Stimulated activated CD4-positive, alpha-beta T cell treated with anti-CD3 and anti-CD28 coated beads, Interleukin-4, amount 100 ng/mL, for 4 hours (primary cell): ENCODE results near the gene INSC.

Experiments used
- DNase-seq, 2 experiments: peaks; one replicate each; pipeline ENCODE4 v3.0.0-alpha.2; 2020

Gene INSC

DNA sequence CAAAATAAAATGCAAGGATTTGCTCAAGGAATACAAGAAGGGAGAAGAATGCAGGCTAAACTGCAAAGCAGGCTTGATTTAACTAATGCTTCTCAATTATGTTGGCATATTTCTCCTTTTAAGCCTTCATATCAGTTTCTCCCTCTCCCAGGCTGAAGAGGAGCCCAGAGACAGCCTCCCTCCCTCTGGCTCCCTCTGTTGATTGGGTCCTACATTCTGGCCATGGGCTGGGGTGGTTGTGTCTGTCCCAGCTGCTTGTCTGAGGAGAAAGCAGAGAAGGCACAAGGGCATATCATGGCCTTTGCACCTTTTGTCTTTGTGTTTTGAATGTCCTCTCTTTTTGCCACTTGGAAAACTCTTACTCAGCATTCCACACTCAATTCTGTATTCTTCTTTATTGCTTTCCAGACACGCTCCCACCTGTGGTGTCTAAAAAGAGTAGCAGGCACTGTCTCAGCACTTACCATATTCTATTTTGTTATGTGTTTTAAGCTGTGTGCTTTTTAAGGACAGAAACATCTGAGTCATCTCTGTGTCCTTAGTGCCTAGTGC, 77.4 kb downstream of the INSC start:
- DNase-seq = no peak

DNA sequence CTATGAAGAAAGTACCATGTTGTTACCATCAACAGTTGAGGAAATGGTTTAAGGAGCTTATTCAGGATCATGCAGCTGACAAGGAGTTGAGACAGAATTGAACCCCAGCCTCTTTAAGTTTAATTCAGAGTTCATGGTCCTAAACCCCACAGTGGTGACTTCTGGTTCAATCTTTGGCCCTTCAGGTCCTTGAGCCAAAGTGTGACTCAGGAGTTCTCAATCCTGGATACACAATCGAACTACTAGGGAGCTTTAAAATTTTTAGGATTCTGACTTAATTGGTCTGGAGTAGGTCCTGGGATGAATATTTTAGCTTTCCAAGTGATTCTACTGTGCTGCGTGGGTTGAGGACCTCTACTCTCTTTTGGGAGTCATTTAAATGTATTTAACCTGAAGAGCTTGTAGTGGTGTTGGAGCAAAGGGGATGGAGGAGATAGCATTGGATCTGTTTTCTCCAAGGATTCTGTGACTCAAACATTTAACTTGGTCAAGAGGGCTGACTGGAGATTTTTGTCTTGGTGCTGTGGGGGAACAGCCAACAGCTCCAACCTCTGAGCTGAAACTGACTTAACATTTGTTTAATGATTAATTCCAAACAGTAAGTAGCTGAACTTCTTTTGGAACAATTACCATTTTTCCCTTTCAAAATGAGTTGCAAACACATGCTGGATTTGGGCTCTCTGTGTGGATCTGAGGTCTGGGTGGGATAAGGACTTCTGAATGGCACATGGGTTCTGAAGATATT, 80.1 kb downstream of the INSC start:
- no peak for DNase-seq

DNA sequence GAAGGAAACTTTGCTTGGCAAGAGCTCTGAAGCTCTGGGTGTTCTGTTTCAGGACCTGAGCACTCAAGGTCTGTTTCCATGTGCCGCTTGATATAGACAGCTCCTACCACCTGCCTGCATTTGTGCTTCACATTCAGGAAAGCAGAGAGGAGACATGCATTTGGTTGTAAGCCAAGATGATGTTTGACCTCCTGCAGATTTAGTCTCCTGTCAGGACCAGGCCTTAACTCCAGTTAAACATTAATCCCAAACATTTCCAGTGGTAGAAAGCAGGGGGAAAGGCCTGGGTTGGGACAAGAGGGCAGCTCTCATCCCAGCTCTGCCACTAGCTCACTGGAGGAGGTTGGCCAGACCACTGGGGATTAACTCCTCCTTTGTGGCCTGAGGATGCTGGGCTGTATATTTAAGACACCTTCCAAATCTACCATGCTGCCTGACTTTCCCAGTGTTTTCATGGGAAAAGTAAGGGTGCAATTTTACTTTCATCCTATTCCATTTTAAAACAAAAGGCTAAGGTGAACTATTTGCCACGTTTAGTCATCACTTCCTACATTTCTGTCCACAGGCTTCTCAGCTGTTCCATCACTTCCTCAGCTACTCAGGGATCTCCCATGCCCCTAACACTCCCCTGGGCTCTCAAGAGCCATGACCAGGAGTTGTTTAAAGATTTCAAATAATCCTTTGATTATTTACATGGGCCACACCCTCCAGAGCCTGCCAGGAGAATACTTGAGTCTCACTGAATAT, 80.9 kb downstream of the INSC start:
- DNase-seq = no peak

DNA sequence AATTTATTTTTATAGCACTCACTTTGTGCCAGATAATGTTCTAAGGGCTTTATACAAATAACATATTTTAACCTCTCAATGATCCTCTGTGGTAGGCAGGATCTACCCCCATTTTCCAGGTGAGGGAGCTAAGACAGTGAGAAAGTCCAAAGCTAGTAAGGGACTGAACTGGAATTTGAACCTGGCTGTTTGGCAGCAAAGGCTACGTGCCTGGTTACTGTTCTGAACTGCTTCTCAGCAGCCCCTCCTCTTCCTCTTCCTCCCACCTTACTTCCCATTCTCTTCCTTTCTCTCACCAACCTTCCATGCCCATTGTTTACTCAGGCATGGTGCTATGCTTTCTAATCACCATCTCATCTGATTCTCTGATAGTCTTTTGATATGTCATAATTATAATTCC, 82.0 kb downstream of the INSC start:
- DNase-seq = no peak

DNA sequence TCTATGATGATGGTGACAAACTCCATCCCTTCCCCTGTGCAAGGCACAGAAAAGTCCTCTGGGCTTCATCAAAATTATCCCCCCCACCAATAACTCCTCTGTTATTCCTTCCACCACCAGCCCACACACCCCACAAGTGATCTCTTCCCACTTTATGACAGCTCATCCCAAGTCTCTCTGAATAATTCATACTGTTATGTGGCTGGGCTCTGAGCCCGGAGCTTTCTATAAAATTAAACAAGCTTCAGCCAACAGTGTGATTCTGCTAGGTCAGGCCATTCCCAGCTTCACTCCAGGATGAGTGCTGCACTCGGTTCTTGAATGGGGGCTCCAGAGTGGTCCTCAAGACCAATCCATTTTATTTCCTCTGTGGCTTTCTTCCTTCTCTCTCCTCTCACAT, 83.0 kb downstream of the INSC start:
- no peak for DNase-seq

DNA sequence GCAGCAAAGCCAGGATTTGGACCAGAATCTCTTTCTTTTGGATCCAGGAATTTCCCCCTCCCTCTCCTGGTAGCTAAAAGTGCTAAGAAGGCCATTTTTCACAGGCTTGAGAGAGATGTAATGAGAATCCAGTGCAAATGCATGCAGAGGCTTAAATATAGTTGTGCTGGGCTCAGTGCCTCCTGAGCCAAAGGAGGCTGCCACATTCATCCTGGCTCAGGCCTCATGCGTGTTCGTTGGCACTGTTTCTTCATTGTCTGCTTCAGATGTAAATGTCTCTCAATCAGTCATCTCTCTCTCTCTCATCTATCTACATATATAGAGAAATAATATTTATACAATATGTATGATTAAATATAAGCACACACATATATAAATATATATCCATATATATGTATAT, 83.6 kb downstream of the INSC start:
- DNase-seq = no peak

DNA sequence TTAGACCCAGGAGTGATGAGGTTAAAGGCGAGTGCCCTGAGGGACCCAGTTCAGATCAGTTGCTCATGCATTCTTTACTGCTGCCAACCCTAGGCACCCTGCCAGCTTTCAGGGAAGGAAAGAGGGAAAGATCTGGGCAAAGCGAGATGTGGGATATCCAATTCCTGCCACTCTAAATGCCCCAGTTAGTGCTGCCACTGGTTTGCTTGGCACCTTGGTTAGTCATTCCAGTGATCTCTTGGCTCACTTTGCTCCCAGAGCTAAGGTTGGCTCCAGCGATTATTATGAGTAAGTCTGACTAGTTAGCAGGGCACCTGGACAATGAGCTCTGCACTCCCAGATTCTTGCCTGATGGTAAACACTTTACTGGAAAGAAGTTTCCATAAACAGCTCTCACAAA, 85.0 kb downstream of the INSC start:
- no peak for DNase-seq

DNA sequence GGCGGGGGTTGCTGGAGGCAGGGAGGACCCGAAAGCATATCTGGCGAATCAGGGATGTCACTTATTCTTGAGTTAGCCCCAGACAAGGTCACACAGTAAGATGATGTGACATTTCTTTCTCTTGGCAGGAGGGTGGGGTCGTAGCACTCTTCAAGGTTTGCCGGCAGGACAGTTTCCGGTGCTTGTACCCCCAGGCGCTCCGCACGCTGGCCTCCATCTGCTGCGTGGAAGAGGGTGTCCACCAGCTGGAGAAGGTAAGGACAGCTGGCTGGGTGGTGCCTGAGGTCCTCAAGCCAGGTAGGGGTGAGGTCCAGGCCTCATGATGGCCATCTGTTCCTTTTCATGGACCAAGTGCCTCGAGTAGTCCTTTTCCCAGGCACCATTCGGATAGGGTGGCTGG, 86.0 kb downstream of the INSC start:
- DNase-seq = no peak

DNA sequence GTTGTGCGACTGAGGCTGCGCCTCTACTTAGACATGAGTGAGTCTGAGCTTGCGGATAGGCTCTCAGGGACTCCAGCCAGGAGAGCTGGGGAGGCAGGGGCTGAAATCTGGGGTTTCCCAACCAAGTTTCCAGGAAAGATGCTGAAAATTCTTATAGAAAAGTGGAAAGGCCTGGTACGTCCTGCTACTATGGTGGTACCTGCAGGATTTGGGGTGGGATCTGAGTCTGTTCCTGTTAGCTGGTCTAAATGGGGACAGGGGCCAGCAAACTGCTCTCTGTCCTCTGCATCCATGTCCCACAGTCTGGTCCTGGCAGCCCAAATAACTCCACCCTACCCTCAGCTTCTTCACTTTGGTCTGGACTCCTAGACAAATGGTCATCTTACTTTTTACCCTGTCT, 86.9 kb downstream of the INSC start:
- no peak for DNase-seq

DNA sequence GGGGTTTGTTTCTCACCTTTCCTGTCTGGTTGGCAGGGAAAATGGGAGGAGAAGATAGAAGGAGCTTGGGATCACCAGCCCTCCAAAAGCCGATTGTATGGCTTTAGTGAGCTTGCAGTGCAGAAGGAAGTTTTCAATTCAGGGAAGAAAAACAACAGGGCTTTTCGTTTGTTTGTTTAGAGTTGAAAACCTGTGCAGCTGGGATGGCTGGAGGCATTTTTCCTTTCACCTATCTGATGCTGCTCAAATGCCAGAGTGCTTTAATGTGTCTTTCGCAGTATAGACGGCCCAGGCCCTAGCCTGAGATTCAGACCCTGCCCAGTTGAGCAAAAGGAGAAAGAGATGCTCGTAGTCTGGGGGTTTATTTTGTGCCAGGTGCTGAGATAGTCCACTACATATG, 87.9 kb downstream of the INSC start:
- no peak for DNase-seq

DNA sequence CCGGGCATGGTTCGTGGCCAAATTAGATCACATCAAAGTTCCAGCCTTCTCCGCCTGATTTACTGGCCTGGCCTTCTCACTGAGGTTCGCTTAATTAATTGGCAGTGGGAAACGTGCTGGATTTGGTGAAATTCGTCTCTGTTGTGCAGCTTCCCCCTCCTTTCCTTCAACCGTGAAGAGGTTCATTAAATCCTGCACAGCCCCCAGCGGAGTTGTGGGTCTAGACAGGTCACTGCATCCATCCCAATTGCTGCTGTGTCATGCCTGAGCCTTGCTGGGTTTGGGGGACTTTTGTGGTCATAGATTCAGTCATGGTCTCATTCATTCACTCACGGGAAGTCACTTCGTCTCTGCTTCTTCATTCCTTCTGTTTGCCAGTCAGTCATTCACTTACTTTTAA, 90.0 kb downstream of the INSC start:
- no peak for DNase-seq

DNA sequence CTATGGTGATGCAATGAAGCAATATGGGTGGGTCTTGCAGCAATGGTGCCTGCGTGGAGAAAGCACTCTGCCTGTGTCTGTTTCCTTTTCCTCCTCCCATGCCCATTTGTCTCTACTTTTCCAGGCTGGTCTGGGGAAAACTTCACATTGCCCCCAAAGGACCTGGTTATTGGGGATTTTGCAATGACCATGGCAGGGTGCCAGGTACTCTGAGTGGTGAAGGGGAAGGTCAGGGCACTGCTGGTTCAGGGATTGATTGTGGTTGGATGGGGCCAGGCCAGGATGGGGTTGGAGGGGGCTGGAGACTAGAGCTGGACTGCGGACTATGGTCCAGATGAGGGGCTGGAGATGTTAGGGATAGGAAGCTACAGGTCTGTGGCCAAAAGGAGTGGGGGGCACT, 92.1 kb downstream of the INSC start:
- DNase-seq = no peak

DNA sequence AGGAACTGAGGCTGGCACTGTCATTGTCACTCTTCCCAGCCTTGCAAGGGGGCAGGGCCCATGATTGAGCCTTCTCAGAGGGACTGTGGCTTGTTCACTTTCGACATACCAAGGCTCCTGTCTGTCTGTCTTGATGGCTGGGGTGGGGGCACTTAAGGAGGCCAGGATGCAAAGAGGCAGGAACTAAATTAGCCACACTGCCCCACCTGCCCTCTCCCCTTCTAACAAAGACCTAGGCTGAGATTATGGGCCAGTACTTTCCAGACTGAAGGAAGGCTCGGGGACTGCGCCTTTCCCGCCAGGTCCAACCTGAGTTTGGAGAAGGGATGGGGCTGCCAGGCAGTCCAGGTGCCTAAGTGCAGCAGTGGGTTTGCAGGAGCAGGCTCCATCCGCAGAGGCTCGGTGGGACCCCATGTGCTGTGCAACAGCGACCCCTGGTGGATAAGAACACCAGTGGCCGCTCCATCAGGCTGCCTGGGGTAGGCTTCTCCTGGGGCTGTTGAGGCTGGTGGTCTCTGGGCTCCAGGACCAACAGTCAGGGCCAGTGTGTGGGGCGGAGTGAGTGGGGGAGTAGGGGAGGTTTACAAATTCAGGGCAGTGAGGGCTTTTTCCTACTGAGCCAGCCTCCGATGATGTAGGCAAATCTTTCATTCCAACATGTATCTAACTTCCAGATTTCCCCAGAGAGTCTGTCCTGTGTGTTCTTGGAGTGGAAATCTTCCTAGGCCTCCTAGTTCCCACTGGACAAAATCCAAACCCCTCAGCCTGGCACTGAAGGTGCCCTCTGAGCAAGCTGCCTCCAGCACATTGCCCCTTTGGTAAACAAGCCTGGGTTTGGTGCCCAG, 93.9 kb downstream of the INSC start:
- DNase-seq = peak; percentile 56 to 66

DNA sequence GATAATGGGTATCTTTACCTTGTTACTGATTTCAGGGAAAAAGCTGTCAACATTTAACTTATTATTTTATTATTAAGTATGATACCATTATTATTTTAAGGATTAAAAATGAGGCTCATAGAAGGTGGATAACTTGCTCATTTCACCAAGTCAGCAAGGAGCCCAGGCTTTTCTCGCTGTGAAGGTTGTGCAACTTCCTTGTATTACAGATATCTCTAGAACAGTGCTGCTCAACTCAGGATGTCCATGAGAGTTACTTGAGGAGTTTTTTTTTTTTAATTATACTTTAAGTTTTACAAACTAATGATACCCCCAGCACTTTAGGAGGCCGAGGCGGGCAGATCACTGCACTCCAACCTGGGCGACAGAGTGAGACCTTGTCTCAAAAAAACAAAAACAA, 98.2 kb downstream of the INSC start:
- DNase-seq = no peak

DNA sequence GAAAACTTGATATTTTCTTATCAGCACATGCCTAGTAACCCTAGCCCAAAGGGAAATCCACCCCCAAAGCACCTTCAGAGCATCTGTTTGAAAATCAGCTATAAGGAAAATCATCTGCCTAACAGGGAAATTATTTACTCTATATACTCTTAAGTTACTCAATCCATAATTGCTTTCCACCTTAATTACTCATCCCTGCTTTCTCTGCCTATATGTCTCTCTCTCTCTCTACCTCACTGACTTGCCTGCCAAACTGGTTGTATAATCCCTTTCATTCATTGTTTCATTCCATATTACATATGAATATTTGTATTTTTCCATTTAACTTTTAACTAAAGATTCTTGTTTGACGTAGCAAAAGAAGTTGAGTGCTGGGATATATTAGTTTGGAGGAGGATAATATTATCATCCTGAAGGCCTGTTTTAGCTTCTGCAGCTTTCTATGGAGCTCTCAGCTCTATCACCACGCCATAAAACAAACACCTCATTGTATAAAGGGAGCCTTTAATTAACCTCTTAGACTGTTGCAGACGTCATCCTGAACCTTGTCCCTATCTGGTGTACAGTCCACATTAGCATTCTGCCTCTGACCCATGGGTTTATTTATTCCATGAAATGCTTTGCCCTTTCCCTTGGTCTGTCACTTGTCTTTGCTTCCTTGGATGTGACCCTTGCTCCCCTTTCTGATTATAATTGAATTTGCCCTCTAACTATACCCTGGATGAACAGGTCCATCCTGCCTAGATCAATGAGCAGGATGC, 98.9 kb downstream of the INSC start:
- DNase-seq = no peak

DNA sequence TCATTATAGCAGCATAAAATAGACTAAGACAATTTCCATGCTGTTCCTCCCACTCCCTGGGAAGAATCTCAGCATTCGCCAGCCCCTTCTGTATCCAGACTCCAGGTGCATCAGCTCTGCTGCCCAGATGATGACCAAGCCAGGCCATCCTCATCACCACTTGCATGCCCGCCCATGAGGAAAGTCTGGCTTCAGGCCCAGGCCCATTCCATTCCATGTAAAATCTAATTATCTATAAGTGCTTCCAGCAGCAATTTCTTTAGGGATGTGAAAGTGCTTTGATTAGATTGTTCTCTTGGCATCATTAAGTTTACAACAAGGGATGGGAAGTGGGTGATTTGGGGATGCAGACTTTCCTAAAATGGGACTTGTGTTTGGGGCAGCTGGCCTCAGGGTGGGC, 100.3 kb downstream of the INSC start:
- DNase-seq = no peak

DNA sequence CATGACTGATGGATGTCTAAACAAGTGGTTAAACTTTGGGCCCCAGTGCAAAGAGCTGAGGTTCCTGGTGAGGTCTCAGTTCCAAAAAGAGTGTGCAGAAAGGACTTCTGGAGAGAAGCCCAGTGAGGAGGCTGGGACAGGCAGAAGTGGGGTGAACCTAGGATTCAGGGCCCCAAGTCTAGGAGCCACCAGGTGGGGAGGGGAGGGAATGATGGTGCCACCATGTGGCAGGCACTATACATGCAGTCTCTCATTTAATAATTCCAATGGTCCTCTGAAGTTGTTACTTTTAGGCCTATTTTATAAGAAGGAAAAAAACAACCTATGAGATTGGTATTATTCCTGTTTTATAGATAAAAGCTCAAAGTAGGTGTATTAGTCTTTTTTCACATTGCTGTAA, 102.0 kb downstream of the INSC start:
- DNase-seq = no peak

DNA sequence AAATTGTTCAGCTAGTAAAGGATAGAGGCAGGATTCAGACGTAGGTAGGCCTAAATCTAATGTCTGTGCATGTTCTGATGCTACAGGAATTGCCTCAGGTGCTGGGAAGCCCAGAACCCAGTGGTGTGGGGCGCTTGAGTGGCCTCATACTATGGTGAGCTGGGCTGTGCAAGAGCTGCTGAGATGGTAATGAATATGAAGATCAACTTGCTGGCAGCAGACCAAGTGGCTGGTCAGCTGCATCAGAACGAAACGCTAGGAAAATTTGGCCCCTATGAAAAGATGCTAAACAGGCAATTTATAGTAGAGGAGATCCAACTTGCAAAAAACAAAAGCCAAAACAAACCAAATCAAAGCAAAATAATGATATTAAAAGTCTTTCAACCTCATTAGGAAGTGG, 102.7 kb downstream of the INSC start:
- no peak for DNase-seq

DNA sequence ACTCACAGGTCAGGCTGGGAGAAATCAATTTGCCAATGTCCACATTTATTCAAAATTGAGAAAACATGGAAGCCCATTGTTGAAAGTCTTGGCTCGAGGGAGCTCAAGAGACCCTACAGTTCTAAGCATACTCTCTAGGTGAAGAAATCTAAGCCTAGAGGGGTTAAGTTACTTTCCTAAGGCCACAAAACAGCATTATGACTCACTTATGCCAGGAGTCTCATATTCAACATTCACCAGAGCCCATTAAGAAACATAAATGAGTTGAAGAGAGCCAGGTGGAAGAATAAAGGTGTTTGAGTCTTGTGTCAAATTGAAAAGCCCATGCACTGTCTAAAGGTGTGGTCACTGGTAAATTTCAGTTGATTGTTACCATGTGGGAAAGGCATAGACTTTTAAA, 108.1 kb downstream of the INSC start:
- DNase-seq = no peak

DNA sequence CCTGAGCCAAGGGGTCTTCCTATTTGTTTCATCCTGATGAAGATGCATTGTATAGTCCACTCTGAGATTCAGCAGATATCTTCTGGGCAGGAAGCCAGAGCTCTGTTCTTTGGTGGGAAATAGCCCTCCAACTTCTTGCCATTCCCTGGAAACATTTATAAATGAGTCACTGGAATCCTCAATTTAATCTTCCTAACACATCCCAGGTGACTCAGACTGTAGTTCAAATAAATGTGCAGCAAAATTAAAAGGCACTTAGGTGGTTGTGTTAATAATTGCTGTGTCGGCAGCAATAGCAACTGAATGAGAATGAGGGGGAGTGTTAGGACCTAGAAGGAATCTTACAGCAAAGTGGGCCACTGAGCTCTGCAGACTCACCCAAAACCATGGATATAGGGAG, 108.6 kb downstream of the INSC start:
- no peak for DNase-seq

DNA sequence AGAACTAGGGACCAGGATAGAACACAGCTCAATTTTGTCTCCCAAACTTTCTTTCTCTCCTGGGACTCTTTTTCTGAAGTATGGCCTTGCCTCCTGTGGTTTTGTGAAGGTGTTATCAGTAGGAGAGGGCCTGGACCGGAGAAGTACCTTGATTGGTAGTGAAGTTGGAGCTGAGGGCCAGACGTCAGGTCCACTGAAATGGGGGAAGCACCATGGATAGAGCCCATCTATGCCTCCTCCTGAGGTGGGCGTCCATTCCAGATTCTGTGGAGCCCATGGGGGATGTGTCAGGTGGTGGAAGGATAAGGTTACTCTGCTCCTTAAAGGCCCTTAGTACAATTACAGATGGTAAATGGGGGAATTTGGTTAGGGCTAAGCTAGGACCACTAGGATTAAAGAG, 109.7 kb downstream of the INSC start:
- no peak for DNase-seq

DNA sequence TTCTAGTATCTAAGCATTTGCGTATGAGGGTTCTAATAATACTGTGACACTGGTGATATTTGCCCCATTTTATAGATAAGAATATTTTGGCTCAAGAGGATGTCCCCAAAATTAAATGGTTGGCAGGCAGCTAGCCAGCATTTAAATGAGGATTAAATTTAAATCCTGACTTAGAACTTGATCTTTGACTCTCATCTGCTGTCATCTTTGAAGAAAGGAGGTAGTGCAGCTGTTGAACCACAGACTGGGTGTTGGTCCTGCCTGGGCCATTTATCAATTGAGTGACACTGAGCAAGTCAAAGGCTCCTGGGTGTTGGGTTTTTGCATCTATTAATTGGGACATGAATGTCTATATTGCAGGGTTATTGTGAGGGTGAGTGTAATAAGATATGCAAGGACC, 112.3 kb downstream of the INSC start:
- no peak for DNase-seq

DNA sequence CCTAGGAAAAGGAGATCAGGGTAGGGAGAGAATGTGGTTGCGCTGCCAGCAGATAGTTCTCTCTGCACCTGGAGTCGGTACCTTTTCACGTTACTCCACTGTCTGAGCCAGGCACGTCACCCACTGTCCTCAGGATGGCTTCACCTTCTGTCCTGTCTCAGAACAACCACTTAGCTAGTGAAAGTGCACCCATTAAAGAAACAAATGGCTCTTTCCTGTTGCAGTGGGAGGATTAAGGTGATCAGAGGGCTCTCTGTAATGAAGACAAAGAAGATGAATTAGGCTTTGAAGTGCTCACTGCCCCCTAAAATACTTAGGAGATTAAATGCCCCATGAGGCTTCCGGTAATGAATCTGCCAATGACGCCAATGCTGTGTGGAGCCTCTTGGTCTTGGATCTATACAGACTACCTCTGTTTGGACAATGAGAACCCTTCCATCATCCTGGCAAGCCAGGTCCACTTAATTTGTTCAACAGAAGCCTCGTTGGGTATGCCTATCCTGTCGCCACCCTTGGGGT, 113.7 kb downstream of the INSC start:
- DNase-seq = no peak
